GM13977 (cell line): Measurements from ENCODE around the gene HGFAC.

Experiments
- DNase-seq: peaks from one replicate; pipeline ENCODE4 v3.0.0; 2012; ENCODE audit warnings: low spot score
- CTCF ChIP-seq: IDR thresholded peaks from 2 replicates; pipeline ENCODE4 v1.5.1; 2012; ENCODE audit warnings: mild to moderate bottlenecking, control low read depth; ENCODE audit not compliant: insufficient read depth; ENCODE audit errors: extremely low read depth, missing control alignments
- in situ Hi-C: fragments of 300-500 bp; cut with MboI; formaldehyde crosslinking; loops from one replicate; pipeline ENCODE4 v1.12.0; 2022; ENCODE audit warnings: low sequenced_read_pairs, low pct_unique_long_range_greater_than_20kb, mixed read lengths, inconsistent platforms; ENCODE audit not compliant: unreplicated experiment

The HGFAC gene

GRCh38 chr4:3424522-3425095 is 17.2 kb upstream of the HGFAC start:
- no peak for TF ChIP-seq CTCF
- DNase-seq, result no peak
- in situ Hi-C loops, result no loop called here

- DNase-seq, result no peak
- no peak for TF ChIP-seq CTCF
- in situ Hi-C loops, result no loop called here
These were observed 15.2 kb upstream of the HGFAC start for GRCh38 chr4:3426465-3427133.

- DNase-seq, result no peak
- no peak for TF ChIP-seq CTCF
- in situ Hi-C loops, result no loop called here
These were observed 14.7 kb upstream of the HGFAC start for GRCh38 chr4:3427134-3427476.

GRCh38 chr4:3427706-3428446 is 13.9 kb upstream of the HGFAC start:
- in situ Hi-C loops, result no loop called here
- TF ChIP-seq CTCF, result no peak
- DNase-seq, result no peak

GRCh38 chr4:3429651-3430050 is 12.1 kb upstream of the HGFAC start:
- in situ Hi-C loops, result no loop called here
- no peak for TF ChIP-seq CTCF
- no peak for DNase-seq

GRCh38 chr4:3430524-3430923 is 11.2 kb upstream of the HGFAC start:
- in situ Hi-C loops, result no loop called here
- no peak for DNase-seq

More at GRCh38 chr4:3430524-3430923, 11.2 kb upstream of the HGFAC start:
- no peak for TF ChIP-seq CTCF
